Activated T-helper 9 cell treated with anti-CD3 and anti-CD28 coated beads, Interleukin-2, amount 50 U/mL, for 16 hours (primary cell): ENCODE results near the gene HMCN2.
"Not testable (repeated sequence)": the region's sequence is repeated elsewhere in the genome, so short reads cannot be mapped to it uniquely, and the experiment has no call there.

Experiments used
- DNase-seq: peaks from one replicate; pipeline ENCODE4 v3.0.0-alpha.2; 2020; ENCODE audit warnings: low read depth

HMCN2 gene

DNA sequence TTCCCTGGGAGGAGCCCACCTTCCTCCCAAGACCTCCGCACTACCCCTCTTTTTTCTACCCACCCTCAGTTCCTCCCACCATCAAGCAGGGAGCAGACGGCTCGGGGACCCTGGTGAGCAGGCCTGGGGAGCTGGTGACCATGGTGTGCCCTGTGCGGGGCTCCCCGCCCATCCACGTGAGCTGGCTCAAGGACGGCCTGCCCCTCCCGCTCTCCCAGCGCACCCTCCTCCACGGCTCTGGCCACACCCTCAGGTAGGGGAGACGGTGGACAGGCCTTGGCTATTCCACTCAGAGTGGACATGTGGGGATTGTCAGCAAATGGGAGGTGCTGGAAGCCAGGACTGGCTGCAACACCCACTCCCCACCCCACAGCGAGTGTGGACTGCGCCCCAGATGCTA lies 126.3 kb downstream of the HMCN2 start:
- no peak for DNase-seq

DNA sequence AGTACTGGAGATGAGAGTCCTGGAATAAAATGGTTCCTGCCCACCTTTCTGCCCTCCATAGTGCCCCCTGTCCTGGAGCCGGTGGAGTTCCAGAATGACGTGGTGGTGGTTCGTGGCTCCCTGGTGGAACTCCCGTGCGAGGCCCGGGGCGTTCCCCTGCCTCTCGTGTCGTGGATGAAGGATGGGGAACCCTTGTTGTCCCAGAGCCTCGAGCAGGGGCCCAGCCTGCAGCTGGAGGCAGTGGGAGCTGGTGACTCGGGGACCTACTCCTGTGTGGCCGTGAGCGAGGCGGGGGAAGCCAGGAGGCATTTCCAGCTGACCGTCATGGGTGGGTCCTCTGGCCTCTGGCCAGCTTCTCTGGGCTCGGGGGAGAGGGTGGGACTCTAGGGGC lies 128.1 kb downstream of the HMCN2 start:
- no peak for DNase-seq

DNA sequence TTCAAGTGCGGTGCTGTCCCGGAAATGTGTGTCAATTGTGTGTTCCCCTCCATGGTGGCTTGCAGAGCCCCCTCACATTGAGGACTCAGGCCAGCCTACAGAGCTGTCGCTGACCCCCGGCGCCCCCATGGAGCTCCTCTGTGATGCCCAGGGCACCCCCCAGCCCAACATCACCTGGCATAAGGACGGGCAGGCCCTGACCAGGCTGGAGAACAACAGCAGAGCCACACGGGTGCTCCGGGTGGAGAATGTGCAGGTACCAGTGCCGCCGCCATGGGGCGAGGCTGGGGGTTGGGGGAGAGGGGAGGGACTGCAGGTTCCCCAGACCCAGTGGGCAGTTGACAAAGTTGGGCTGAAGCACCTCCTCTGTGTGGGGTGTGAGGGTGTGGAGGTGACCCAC lies 128.8 kb downstream of the HMCN2 start:
- DNase-seq = no peak

- DNase-seq = no peak
Measured at GRCh38 chr9:130394814-130395470, 129.4 kb downstream of the HMCN2 start.

GRCh38 chr9:130395810-130396435 lies 130.4 kb downstream of the HMCN2 start:
- no peak for DNase-seq

DNA sequence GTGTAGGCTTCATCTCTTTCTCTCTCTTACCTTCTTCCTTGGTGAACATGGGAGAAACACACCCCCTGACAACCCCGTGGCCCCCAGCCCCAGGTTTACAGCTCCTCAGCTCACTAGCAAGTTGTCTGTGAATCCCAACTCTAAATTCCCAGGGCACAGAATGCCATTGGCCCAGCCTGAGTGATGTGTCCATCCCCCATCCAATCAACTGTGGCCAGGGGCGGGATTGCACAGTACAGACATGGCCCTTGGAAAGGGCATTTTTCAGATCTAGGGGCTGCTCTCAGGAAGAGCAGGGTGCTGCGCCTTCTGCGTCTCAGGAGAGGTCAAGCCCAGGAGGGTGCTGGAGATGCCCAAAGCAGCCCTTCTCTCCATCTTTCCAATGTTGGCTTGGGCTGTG lies 131.0 kb downstream of the HMCN2 start:
- DNase-seq = no peak

GRCh38 chr9:130398487-130399240 lies 133.1 kb downstream of the HMCN2 start:
- DNase-seq = no peak

- no peak for DNase-seq
Measured at GRCh38 chr9:130399768-130400167, 134.2 kb downstream of the HMCN2 start.

DNA sequence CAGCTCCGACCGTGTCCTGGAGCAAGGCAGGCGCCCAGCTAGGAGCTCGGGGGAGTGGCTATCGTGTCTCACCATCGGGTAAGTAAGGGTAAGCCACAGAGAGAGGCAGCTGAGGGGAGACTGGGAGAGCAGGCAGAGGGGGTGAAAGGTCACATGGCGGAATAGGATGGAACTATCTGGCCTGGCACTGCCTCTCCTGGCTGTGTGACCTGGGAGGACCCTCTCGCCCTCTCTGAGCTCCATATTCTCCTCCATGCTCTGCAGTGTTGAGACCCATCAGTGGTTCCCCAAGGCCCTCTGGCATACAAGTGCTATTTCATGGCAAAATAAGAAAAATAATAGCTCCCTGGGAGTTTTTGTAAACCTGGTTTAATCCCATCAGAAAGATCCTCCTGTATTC lies 135.3 kb downstream of the HMCN2 start:
- no peak for DNase-seq

GRCh38 chr9:130401742-130402141 lies 136.2 kb downstream of the HMCN2 start:
- DNase-seq = not testable (repeated sequence)

DNA sequence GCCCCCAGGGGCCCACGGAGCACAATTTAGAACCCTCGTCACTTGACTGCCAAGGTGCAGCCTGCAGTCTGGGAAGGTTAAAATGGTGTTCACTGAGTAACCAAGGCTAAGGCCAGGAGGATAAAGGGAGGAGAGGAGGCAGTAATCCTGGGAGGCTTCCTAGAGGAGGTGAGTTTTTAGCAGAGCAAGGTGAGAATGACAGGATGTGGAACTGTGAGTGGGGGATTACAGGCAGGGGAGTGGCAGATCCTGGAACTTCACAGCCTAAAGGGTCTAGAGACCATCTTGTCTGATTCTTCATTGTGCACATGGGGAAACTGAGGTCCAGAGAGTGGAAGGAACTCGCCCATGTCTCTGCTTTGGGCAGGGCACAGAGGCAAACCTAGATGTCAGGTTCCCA lies 136.7 kb downstream of the HMCN2 start:
- no peak for DNase-seq

DNA sequence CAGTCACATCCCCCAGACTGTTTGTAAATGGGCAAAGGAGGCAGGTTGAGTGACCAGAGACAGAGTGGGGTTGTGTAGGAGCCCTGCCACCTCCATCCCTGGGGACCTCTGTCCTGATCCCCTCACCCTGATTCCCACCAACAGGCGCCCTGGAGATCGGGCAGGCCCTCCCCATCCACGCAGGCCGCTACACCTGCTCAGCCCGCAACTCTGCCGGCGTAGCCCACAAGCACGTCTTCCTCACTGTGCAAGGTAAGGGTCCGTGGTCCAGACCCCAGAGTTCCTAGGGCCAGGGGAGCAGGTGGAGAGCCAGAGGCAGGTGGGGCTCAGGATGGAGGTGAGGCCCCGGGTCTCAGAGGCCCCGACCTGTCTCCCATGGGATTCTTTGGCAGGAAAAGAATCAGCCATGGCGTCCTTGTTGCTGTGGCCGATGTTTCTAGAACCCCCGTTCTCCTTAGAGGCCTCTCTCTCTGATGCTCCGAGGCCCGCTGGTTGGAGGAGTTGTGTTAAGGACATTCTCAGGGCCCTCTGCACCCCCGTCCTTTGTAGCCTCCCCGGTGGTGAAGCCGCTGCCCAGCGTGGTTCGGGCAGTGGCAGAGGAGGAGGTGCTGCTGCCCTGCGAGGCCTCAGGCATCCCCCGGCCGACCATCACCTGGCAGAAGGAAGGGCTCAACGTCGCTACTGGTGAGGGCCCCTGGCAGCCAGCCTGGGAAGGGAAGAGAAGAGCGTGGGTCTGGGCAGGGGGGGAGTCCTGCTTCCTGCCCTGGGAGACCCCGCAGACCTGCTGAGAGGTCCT lies 137.3 kb downstream of the HMCN2 start:
- DNase-seq = no peak

- no peak for DNase-seq
Measured at GRCh38 chr9:130405657-130406257, 140.2 kb downstream of the HMCN2 start.

GRCh38 chr9:130406278-130406895 lies 140.8 kb downstream of the HMCN2 start:
- DNase-seq = no peak

DNA sequence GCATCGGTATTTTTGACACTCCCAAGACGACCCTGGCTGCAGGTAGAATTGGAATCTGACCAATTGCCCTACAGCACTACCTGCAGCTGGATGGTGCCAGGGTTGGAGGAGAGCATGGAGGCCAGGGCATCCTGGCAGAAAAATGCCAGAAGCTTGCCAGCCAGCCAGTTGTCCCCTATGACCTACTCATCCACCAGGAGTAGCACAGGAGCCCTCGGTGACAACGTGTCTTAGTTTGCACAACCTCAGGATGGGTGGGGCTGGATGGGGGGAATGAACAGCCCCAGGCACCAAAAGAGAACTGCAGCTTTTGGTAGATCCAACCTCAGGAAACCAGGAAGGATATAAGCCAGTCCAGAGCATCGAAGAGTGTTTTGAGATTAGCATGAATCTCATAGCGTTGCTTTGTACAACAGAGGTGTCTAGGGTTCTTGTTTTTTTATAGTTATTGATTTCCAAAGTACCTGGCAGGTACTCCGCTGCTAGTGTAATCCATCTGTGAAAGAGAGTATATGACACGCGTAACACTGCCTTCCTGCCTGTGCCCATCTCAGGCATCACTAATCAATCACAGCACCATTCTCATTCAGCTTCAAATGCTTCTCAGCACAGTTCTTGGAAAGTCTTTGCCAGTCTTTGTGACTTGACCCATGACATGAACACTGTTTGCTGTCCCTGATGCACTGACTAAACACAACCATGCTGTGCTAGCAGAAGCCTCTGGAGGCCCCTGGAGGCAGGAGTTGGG lies 142.5 kb downstream of the HMCN2 start:
- DNase-seq = no peak

DNA sequence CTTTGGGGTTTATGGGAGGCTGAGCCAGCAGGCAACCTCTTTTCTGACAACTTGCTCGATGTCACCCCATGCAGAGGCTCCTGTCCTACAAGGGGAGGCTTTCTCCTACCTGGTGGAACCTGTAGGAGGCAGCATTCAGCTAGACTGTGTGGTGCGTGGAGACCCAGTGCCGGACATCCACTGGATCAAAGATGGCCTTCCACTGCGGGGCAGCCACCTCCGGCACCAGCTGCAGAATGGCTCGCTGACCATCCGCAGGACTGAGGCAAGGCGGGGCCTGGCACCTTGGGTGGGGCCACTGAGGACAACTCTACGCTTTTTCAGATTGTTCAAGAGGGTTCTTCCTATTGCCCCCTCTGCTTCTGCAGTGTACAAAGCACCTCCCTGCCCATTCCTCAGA lies 143.1 kb downstream of the HMCN2 start:
- DNase-seq = no peak

DNA sequence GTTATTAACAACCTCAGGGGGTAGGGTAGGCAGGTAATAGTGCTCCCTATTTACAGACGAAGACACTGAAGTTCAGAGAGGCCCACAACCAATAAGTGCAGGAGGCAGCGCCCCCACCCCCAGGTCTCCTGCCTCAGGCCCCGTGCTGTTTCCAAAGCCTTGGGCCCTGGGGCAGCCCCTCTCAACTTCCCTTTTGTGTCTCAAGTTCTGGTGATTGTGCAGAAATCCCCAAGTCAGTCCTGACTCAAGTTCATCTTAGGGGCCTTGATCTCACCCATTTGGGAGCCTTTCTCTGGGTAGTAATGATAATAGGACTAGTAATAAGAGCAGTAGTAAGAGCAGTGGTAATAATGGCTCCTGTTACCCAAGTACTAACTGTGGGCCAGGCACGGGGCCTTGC lies 143.7 kb downstream of the HMCN2 start:
- DNase-seq = no peak

DNA sequence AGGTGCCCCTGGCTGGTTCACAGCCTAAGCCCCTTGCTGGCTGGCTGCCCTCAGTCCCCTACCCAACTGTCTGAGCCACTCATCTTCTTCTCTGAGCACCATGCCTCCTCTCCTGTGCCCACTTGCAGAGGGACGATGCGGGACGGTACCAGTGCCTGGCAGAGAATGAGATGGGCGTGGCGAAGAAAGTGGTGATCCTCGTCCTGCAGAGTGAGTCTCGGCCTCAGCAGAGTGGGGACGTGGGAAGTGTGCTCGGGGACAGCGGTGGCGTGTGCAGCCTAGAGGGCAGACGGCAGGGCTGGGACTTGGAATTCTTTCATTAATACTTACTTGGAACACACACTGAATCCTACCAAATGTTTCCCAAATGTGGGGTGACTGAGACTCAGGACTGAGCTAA lies 144.9 kb downstream of the HMCN2 start:
- DNase-seq = no peak

GRCh38 chr9:130411566-130411915 lies 146.0 kb downstream of the HMCN2 start:
- DNase-seq = no peak

DNA sequence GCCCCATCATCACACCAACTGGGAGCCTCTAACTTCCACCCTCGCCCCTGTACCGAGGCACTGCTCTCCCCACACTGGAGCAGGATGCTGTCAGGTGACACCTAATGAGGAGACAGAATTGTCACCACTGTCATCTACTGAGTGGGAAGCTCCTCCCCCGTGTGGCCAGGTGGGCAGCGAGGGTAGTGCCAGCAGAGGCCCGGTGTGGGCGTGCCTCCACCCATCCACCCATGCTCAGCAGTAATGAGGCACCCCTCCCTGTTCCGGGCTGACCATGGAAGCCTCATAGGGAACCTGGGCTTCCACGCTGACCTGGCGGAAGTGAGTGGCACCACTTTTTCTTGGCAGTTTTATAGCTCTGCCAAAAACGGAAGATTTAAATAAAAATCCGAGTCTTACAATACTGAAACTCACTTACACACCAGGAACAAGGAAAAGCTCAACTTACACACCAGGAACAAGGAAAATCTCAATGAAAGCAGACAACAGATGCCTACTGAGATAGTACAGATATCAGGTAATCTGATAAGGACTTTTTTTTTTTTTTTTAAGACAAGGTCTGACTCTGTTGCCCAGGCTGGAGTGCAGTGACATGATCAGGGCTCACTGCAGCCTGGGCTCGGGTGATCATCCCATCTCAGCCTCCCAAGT lies 148.6 kb downstream of the HMCN2 start:
- DNase-seq = no peak
